ENCODE data around the gene FUBP3.

DNA sequence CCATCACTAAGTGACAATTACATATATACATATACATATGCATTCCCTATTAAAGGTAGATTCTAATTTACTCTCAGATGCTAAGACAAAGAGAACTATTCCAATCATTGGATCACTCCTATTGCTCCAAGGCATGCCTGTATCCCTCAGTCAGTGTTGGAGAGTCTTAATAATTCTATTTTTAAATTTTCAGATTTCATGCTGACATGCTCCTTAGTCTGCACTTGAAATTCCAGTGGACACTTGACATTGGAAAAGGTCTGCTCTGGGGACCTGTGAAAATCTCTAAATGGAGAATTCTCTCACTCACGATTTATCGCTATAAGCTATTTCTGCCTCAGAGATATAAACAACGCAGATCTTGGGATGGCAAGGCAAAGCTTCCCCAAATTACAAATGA lies 3.9 kb upstream of the FUBP3 start:
- TF ChIP-seq, protein P1, sequence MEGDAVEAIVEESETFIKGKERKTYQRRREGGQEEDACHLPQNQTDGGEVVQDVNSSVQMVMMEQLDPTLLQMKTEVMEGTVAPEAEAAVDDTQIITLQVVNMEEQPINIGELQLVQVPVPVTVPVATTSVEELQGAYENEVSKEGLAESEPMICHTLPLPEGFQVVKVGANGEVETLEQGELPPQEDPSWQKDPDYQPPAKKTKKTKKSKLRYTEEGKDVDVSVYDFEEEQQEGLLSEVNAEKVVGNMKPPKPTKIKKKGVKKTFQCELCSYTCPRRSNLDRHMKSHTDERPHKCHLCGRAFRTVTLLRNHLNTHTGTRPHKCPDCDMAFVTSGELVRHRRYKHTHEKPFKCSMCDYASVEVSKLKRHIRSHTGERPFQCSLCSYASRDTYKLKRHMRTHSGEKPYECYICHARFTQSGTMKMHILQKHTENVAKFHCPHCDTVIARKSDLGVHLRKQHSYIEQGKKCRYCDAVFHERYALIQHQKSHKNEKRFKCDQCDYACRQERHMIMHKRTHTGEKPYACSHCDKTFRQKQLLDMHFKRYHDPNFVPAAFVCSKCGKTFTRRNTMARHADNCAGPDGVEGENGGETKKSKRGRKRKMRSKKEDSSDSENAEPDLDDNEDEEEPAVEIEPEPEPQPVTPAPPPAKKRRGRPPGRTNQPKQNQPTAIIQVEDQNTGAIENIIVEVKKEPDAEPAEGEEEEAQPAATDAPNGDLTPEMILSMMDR (IDR thresholded peaks at IDR 0.05) = no peak
- no peak for TF ChIP-seq EP300 (IDR thresholded peaks at IDR 0.05)
- no peak for TF ChIP-seq POLR2AphosphoS5 (IDR thresholded peaks at IDR 0.05)
- TF ChIP-seq POLR2A (IDR thresholded peaks at IDR 0.05) = no peak

All from gastroesophageal sphincter (tissue), 3 donors.